ENCODE results near the gene TTC21B. TPM values are rescaled to one million over a fixed set of nuclear protein-coding genes. Genes with fewer than 3 reads are reported as not detected.

The TTC21B gene
- total RNA-seq, 2 donors from 2014 or later, result 25.8 to 25.9 TPM

DNA sequence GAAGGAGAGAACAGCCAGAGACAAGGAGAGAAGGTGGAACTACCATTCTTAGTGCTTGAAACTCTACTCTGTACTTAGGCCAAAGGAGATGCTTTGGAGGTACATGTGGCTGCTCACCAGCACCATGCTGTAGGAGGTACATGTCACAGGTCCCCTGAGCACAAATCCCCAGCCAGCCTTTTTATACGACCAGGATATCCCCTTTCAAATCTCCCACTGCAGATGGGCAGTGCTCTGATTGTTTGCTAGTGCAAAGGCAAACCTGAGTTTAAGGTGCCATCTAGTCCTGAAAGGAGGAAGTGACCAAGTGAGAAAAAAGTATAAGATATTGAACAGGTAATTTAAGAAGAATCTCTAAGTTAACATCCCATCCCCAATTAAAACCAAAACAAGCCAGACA lies 17.1 kb upstream of the TTC21B start:
- Histone ChIP-seq H3K9ac (ENCODE audit: extremely low read depth, low read length, poor library complexity, severe bottlenecking) (no peak overlapping the region), H3K27me3 (ENCODE audit: control insufficient read depth, insufficient read depth, low read length, poor library complexity, severe bottlenecking) (no peaks in the 10 kb centered on the region), H3K36me3 (ENCODE audit: control insufficient read depth, insufficient read depth, low read length) (no peaks in the 10 kb centered on the region), H3K4me3 (ENCODE audit: low read length) (no peak overlapping the region), H3K9me3 (ENCODE audit: control insufficient read depth, low read length) (no peaks in the 10 kb centered on the region), H3K4me1 (ENCODE audit: control insufficient read depth, insufficient read depth, low read length) (no peaks in the 10 kb centered on the region), H3K27ac (ENCODE audit: low read depth, low read length) (no peak overlapping the region)
- 57% methylated on average over 1 of the region's 1 CpG; no CpG with 5 or more reads in 1 of the 2 experiments for WGBS, 2 experiments (ENCODE audit: insufficient coverage in 1 of 2, insufficient read length in 1 of 2)
- Mint-ChIP-seq H3K36me3 (ENCODE audit: low read depth) (no peaks in the 10 kb centered on the region), H3K9me3 (peaks cover 3% of the 10 kb centered on the region), H3K27me3 (ENCODE audit: insufficient read depth) (no peaks in the 10 kb centered on the region), H3K4me1 (no peaks in the 10 kb centered on the region), H3K4me3 (no peak overlapping the region), H3K27ac (no peak overlapping the region)
- TF ChIP-seq, protein P1, sequence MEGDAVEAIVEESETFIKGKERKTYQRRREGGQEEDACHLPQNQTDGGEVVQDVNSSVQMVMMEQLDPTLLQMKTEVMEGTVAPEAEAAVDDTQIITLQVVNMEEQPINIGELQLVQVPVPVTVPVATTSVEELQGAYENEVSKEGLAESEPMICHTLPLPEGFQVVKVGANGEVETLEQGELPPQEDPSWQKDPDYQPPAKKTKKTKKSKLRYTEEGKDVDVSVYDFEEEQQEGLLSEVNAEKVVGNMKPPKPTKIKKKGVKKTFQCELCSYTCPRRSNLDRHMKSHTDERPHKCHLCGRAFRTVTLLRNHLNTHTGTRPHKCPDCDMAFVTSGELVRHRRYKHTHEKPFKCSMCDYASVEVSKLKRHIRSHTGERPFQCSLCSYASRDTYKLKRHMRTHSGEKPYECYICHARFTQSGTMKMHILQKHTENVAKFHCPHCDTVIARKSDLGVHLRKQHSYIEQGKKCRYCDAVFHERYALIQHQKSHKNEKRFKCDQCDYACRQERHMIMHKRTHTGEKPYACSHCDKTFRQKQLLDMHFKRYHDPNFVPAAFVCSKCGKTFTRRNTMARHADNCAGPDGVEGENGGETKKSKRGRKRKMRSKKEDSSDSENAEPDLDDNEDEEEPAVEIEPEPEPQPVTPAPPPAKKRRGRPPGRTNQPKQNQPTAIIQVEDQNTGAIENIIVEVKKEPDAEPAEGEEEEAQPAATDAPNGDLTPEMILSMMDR (conservative IDR thresholded peaks at IDR 0.05), result no peak
- no peak for DNase-seq

DNA sequence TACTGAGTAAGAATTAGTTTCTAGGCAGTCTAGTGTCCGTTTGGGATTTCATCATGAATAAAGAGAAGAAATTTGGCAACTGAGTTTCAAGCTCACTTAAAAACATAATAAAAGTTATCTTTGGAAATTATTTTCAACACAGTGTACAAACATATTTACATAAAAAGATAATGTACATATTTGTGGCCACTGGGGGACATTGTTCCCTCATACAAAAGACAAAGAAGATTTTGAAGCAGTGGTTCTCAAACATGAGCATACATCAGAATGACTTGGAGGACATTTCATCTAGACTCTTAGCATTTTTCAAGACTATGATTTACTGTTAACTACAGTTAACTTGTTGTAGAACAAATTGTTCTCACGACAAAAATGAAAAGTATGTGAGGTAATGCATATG lies 15.7 kb upstream of the TTC21B start:
- Histone ChIP-seq H3K4me3 (ENCODE audit: low read length) (no peak overlapping the region), H3K9ac (ENCODE audit: extremely low read depth, low read length, poor library complexity, severe bottlenecking) (no peak overlapping the region), H3K4me1 (ENCODE audit: control insufficient read depth, insufficient read depth, low read length) (no peaks in the 10 kb centered on the region), H3K27me3 (ENCODE audit: control insufficient read depth, insufficient read depth, low read length, poor library complexity, severe bottlenecking) (no peaks in the 10 kb centered on the region), H3K9me3 (ENCODE audit: control insufficient read depth, low read length) (no peaks in the 10 kb centered on the region), H3K27ac (ENCODE audit: low read depth, low read length) (no peak overlapping the region), H3K36me3 (ENCODE audit: control insufficient read depth, insufficient read depth, low read length) (no peaks in the 10 kb centered on the region)
- no peak for DNase-seq
- H3K27ac Mint-ChIP-seq, result no peak overlapping the region
- peaks cover 3% of the 10 kb centered on the region for H3K9me3 Mint-ChIP-seq
- no peaks in the 10 kb centered on the region for H3K4me1 Mint-ChIP-seq
- TF ChIP-seq, protein P1 (conservative IDR thresholded peaks at IDR 0.05), result no peak
- no peaks in the 10 kb centered on the region for H3K36me3 Mint-ChIP-seq (ENCODE audit: low read depth)
- H3K27me3 Mint-ChIP-seq (ENCODE audit: insufficient read depth), result no peaks in the 10 kb centered on the region
- WGBS, 2 experiments (ENCODE audit: insufficient coverage in 1 of 2, insufficient read length in 1 of 2), result 67% methylated on average over 1 of the region's 2 CpGs; no CpG with 5 or more reads in 1 of the 2 experiments
- H3K4me3 Mint-ChIP-seq, result no peak overlapping the region

DNA sequence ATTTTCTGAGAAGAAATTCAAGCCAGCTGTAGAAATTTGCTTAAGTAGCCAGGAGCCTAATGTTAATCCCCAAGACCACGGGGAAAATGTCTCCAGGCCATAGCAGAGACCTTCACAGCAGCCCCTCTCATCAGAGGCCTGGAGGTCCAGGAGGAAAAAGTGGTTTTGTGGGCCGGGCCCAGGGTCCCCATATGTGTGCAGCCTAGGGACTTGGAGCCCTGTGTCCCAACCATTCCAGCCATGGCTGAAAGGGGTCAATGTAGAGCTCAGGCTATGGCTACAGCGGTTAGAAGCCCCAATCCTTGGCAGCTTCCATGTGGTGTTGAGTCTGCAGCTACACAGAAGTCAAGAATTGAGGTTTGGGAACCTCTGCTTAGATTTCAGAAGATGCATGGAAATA lies 14.2 kb upstream of the TTC21B start:
- Mint-ChIP-seq H3K27ac (no peak overlapping the region), H3K9me3 (peaks cover 3% of the 10 kb centered on the region), H3K27me3 (ENCODE audit: insufficient read depth) (no peaks in the 10 kb centered on the region), H3K4me3 (no peak overlapping the region), H3K36me3 (ENCODE audit: low read depth) (no peaks in the 10 kb centered on the region), H3K4me1 (no peaks in the 10 kb centered on the region)
- TF ChIP-seq, protein P1 (conservative IDR thresholded peaks at IDR 0.05), result no peak
- DNase-seq, result no peak
- no peaks in the 10 kb centered on the region for H3K9me3 ChIP-seq (ENCODE audit: control insufficient read depth, low read length)
- no peaks in the 10 kb centered on the region for H3K36me3 ChIP-seq (ENCODE audit: control insufficient read depth, insufficient read depth, low read length)
- H3K9ac ChIP-seq (ENCODE audit: extremely low read depth, low read length, poor library complexity, severe bottlenecking), result no peak overlapping the region
- H3K4me1 ChIP-seq (ENCODE audit: control insufficient read depth, insufficient read depth, low read length), result no peaks in the 10 kb centered on the region
- no peaks in the 10 kb centered on the region for H3K27me3 ChIP-seq (ENCODE audit: control insufficient read depth, insufficient read depth, low read length, poor library complexity, severe bottlenecking)
- H3K4me3 ChIP-seq (ENCODE audit: low read length), result no peak overlapping the region
- H3K27ac ChIP-seq (ENCODE audit: low read depth, low read length), result no peak overlapping the region
- 90 to 100% methylated on average over 1 to 3 of the region's 3 CpGs for WGBS, 2 experiments (ENCODE audit: insufficient coverage in 1 of 2, insufficient read length in 1 of 2)
